ENCODE data around the gene PTPRH. TPM values are rescaled to one million over a fixed set of nuclear protein-coding genes. Genes with fewer than 3 reads are reported as not detected.
"Not testable (repeated sequence)": the region's sequence is repeated elsewhere in the genome, so short reads cannot be mapped to it uniquely, and the experiment has no call there.

Gene PTPRH
- total RNA-seq, 1 experiment from 2014 or later = 38.1 TPM

GRCh38 chr19:55156202-55157063 is 52.9 kb downstream of the PTPRH start:
- in situ Hi-C loops (cut with HindIII; ENCODE audit: low pct_unique_long_range_greater_than_20kb, low sequenced_read_pairs) = no loop called here
- DNase-seq (ENCODE audit: low read depth, low spot score) = peak; percentile 60

- DNase-seq (ENCODE audit: low read depth, low spot score); in situ Hi-C loops (cut with HindIII; ENCODE audit: low pct_unique_long_range_greater_than_20kb, low sequenced_read_pairs): not testable (repeated sequence)
Measured at GRCh38 chr19:55155784-55156183, 53.5 kb downstream of the PTPRH start.

- in situ Hi-C loops (cut with HindIII; ENCODE audit: low pct_unique_long_range_greater_than_20kb, low sequenced_read_pairs) = no loop called here
- DNase-seq (ENCODE audit: low read depth, low spot score) = no peak
Measured at GRCh38 chr19:55153652-55154264, 55.5 kb downstream of the PTPRH start.

GRCh38 chr19:55152017-55152416 is 57.3 kb downstream of the PTPRH start:
- no peak for DNase-seq (ENCODE audit: low read depth, low spot score)
- in situ Hi-C loops (cut with HindIII; ENCODE audit: low pct_unique_long_range_greater_than_20kb, low sequenced_read_pairs) = no loop called here

- in situ Hi-C loops (cut with HindIII; ENCODE audit: low pct_unique_long_range_greater_than_20kb, low sequenced_read_pairs) = no loop called here
- no peak for DNase-seq (ENCODE audit: low read depth, low spot score)
Measured at GRCh38 chr19:55149078-55150003, 60.0 kb downstream of the PTPRH start, which contains the start of gene TNNT1. Gene TNNT1, minus strand, starts transcription at chr19:55149206. Its CDS starts 2,049 bp downstream, at chr19:55147157.

- DNase-seq (ENCODE audit: low read depth, low spot score) = no peak
- in situ Hi-C loops (cut with HindIII; ENCODE audit: low pct_unique_long_range_greater_than_20kb, low sequenced_read_pairs) = no loop called here
Measured at GRCh38 chr19:55147545-55148251, 61.6 kb downstream of the PTPRH start.

GRCh38 chr19:55146705-55147273 is 62.5 kb downstream of the PTPRH start:
- in situ Hi-C loops (cut with HindIII; ENCODE audit: low pct_unique_long_range_greater_than_20kb, low sequenced_read_pairs) = no loop called here
- peak; percentile 68 for DNase-seq (ENCODE audit: low read depth, low spot score)

GRCh38 chr19:55146078-55146704 is 63.1 kb downstream of the PTPRH start:
- peak; percentile 70 for DNase-seq (ENCODE audit: low read depth, low spot score)
- in situ Hi-C loops (cut with HindIII; ENCODE audit: low pct_unique_long_range_greater_than_20kb, low sequenced_read_pairs) = no loop called here

GRCh38 chr19:55145232-55145631 is 64.1 kb downstream of the PTPRH start:
- no peak for DNase-seq (ENCODE audit: low read depth, low spot score)
- in situ Hi-C loops (cut with HindIII; ENCODE audit: low pct_unique_long_range_greater_than_20kb, low sequenced_read_pairs) = no loop called here

- no peak for DNase-seq (ENCODE audit: low read depth, low spot score)
- in situ Hi-C loops (cut with HindIII; ENCODE audit: low pct_unique_long_range_greater_than_20kb, low sequenced_read_pairs) = no loop called here
Measured at GRCh38 chr19:55141696-55142095, 67.6 kb downstream of the PTPRH start.

GRCh38 chr19:55137915-55138314 is 71.4 kb downstream of the PTPRH start:
- DNase-seq (ENCODE audit: low read depth, low spot score) = no peak
- in situ Hi-C loops (cut with HindIII; ENCODE audit: low pct_unique_long_range_greater_than_20kb, low sequenced_read_pairs) = no loop called here

GRCh38 chr19:55136399-55137102 is 72.8 kb downstream of the PTPRH start:
- in situ Hi-C loops (cut with HindIII; ENCODE audit: low pct_unique_long_range_greater_than_20kb, low sequenced_read_pairs) = no loop called here
- DNase-seq (ENCODE audit: low read depth, low spot score) = no peak

- in situ Hi-C loops (cut with HindIII; ENCODE audit: low pct_unique_long_range_greater_than_20kb, low sequenced_read_pairs) = no loop called here
Measured at GRCh38 chr19:55134736-55135135, 74.6 kb downstream of the PTPRH start.

GRCh38 chr19:55133639-55134444 is 75.5 kb downstream of the PTPRH start:
- DNase-seq (ENCODE audit: low read depth, low spot score) = no peak
- in situ Hi-C loops (cut with HindIII; ENCODE audit: low pct_unique_long_range_greater_than_20kb, low sequenced_read_pairs) = no loop called here

More at GRCh38 chr19:55134736-55135135, 74.6 kb downstream of the PTPRH start:
- DNase-seq (ENCODE audit: low read depth, low spot score) = no peak

GRCh38 chr19:55132453-55133129 is 76.7 kb downstream of the PTPRH start:
- no peak for DNase-seq (ENCODE audit: low read depth, low spot score)
- in situ Hi-C loops (cut with HindIII; ENCODE audit: low pct_unique_long_range_greater_than_20kb, low sequenced_read_pairs) = no loop called here

All from SK-MEL-5 (cell line).